ENCODE data around the gene DCUN1D3.

GRCh38 chr16:20911361-20911760 lies 11.2 kb upstream of the DCUN1D3 start:
- TF ChIP-seq POLR2A (IDR thresholded peaks at IDR 0.05; ENCODE audit: extremely low read depth, insufficient read length) (no peak), CTCF (IDR thresholded peaks at IDR 0.05; ENCODE audit: low read depth, low read length) (no peak), MYC (IDR thresholded peaks at IDR 0.05; ENCODE audit: low read depth, low read length) (no peak)
